Activated naive CD4-positive, alpha-beta T cell treated with anti-CD3 and anti-CD28 coated beads, Interleukin-2, amount 50 U/mL, for 24 hours (primary cell): Measurements from ENCODE around the gene CCDC188.
A peak's percentile ranks its signal among the peaks of the same experiment; 100 is the strongest.

Experiments
- H3K27ac Mint-ChIP-seq: one replicate; pipeline ENCODE4 v1.8.0; 2021; ENCODE audit warnings: mild to moderate bottlenecking, mixed read lengths
- H3K27me3 Mint-ChIP-seq: one replicate; pipeline ENCODE4 v1.8.0; 2021; ENCODE audit warnings: mixed read lengths
- H3K36me3 Mint-ChIP-seq: one replicate; pipeline ENCODE4 v1.8.0; 2021; ENCODE audit warnings: mixed read lengths
- H3K4me1 Mint-ChIP-seq: one replicate; pipeline ENCODE4 v1.8.0; 2021; ENCODE audit warnings: mixed read lengths
- H3K4me3 Mint-ChIP-seq: one replicate; pipeline ENCODE4 v1.8.0; 2021; ENCODE audit warnings: mild to moderate bottlenecking, mixed read lengths
- H3K9me3 Mint-ChIP-seq: one replicate; pipeline ENCODE4 v1.8.0; 2021; ENCODE audit warnings: mixed read lengths

Gene CCDC188

GRCh38 chr22:20138417-20138738 is 12.5 kb downstream of the CCDC188 start:
- no peak overlapping the region for H3K27ac Mint-ChIP-seq

DNA sequence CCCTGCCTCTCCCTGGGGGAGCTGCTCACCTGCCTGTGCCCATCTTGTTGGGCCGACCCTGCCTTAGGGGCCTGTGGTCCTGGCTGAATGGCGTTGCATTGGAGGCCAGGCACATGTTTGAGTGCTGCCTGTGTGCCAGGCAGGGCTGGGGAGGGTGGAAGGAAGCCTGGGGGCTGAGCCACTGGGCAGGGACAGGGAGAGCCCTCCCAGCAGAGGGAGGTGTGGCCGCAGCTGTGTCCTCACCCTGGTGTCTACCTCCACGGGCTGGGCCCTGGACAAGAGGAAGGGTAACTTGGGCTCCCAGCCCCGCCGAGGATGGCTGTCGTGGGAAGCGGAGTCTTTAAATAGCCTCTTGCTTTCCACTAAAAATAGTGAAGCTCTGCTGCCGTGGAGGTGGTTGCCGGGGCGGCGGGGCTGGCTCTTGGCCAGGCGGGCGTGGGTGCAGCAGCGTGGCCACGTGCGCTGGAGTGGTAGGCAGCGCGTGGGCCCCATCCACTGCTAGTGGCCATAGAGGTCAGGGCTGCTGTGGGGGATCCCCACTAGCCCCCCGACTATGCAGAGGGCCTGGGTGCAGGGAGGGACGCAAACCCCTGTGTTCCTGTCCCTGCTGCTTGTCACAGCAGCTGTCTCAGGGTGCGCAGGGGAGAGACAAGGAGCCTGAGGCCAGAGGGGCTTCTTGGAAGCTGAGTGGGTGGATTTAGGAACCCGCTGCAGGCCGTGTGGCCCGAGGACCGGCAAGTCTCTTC is 13.0 kb downstream of the CCDC188 start:
- H3K4me1 Mint-ChIP-seq: peaks cover 36% of the 10 kb centered on the region
- H3K36me3 Mint-ChIP-seq: no peaks in the 10 kb centered on the region
- no peaks in the 10 kb centered on the region for H3K9me3 Mint-ChIP-seq
- H3K27ac Mint-ChIP-seq: no peak overlapping the region
- no peak overlapping the region for H3K4me3 Mint-ChIP-seq
- no peaks in the 10 kb centered on the region for H3K27me3 Mint-ChIP-seq

More at GRCh38 chr22:20138417-20138738, 12.5 kb downstream of the CCDC188 start:
- H3K4me3 Mint-ChIP-seq: no peak overlapping the region
- peaks cover 30% of the 10 kb centered on the region for H3K4me1 Mint-ChIP-seq
- no peaks in the 10 kb centered on the region for H3K27me3 Mint-ChIP-seq
- H3K36me3 Mint-ChIP-seq: no peaks in the 10 kb centered on the region
- H3K9me3 Mint-ChIP-seq: no peaks in the 10 kb centered on the region

GRCh38 chr22:20137113-20137512 is 13.7 kb downstream of the CCDC188 start:
- no peak overlapping the region for H3K4me3 Mint-ChIP-seq
- no peaks in the 10 kb centered on the region for H3K36me3 Mint-ChIP-seq
- no peaks in the 10 kb centered on the region for H3K27me3 Mint-ChIP-seq
- peaks cover 37% of the 10 kb centered on the region for H3K4me1 Mint-ChIP-seq
- no peaks in the 10 kb centered on the region for H3K9me3 Mint-ChIP-seq
- H3K27ac Mint-ChIP-seq: no peak overlapping the region

- H3K36me3 Mint-ChIP-seq: no peaks in the 10 kb centered on the region
- H3K4me1 Mint-ChIP-seq: peaks cover 37% of the 10 kb centered on the region
- no peak overlapping the region for H3K4me3 Mint-ChIP-seq
- no peak overlapping the region for H3K27ac Mint-ChIP-seq
- H3K27me3 Mint-ChIP-seq: no peaks in the 10 kb centered on the region
- no peaks in the 10 kb centered on the region for H3K9me3 Mint-ChIP-seq
Observed at GRCh38 chr22:20136603-20136873, 14.3 kb downstream of the CCDC188 start.

DNA sequence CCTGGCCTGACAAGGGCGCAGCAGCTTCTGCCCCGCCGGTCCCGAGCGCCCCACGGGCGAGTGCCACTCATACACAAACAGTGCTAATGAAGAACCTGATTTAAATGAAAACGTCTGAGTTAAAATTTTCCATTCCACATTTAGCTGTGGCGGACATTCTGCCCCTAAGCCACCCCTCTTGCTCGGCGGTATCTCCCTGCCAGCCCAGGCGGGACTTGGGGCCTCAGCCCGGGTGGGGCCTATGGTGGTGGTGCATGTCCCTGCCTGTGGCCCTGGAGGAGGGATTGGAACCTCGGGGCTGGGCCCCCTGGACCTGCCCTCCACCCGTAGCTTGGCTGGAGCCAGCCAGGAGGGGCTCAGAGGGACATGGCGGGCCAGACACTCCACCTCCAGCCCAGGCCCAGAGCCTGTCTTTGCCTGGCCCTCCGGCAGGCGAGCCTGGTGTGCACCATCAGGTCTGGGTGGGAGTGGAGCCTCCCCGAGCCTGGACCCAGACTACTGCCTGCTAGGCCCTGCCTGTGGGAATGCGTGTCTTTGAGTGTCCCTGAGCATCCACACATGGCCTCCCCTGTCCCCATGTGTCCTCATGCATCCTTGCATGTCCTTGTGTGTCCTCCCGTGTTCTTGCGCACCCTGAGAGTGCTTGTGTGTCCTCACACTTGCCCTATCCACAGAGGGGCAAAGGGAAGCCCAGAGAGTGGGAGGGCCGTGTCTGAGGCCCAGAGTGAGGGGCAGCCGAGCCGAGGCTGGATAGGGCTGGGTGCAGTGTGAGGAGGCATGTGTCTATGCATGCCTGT is 14.9 kb downstream of the CCDC188 start:
- H3K4me1 Mint-ChIP-seq: peaks cover 37% of the 10 kb centered on the region
- H3K9me3 Mint-ChIP-seq: no peaks in the 10 kb centered on the region
- H3K36me3 Mint-ChIP-seq: no peaks in the 10 kb centered on the region
- no peaks in the 10 kb centered on the region for H3K27me3 Mint-ChIP-seq
- H3K27ac Mint-ChIP-seq: no peak overlapping the region
- H3K4me3 Mint-ChIP-seq: no peak overlapping the region

- peaks cover 37% of the 10 kb centered on the region for H3K4me1 Mint-ChIP-seq
- H3K9me3 Mint-ChIP-seq: no peaks in the 10 kb centered on the region
- no peak overlapping the region for H3K27ac Mint-ChIP-seq
- no peak overlapping the region for H3K4me3 Mint-ChIP-seq
- H3K27me3 Mint-ChIP-seq: no peaks in the 10 kb centered on the region
- no peaks in the 10 kb centered on the region for H3K36me3 Mint-ChIP-seq
Observed at GRCh38 chr22:20135265-20135664, 15.6 kb downstream of the CCDC188 start.

DNA sequence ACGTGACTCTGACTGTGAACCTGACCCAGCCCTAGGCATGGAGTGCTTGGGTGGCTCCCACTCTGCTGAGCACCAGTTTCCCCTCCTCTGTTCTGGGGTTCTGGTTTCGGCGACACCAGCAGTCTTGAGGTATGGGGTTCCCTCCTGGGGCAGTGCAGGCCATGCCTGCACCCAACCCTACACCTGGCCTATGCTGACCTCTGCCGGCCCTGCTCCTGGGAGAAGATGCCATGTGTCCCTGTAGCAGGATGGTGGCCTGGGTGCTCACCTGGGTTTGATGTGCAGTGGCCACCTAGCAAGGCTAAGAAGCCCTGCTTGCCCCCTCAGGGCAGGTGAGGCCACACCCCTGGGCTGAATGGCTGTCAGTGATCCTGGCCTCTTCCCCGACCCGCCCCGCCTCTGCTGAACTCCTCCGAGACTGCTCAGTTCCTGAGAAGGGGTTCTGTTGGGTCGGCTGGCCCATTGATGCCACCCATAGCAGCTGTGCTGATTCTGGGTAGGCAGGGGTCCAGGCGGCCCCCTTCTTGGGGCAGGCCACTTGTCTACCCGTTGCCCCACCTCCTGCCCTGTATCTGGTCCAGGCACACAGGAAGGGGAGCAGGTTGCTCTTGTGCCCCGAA is 16.8 kb downstream of the CCDC188 start:
- no peaks in the 10 kb centered on the region for H3K36me3 Mint-ChIP-seq
- H3K27me3 Mint-ChIP-seq: no peaks in the 10 kb centered on the region
- no peaks in the 10 kb centered on the region for H3K9me3 Mint-ChIP-seq
- peaks cover 43% of the 10 kb centered on the region for H3K4me1 Mint-ChIP-seq
- H3K27ac Mint-ChIP-seq: no peak overlapping the region
- peak overlapping the region; percentile 77 for H3K4me3 Mint-ChIP-seq

- H3K27ac Mint-ChIP-seq: peak overlapping the region; percentile 23
- H3K9me3 Mint-ChIP-seq: no peaks in the 10 kb centered on the region
Observed at GRCh38 chr22:20132686-20133246, 18.1 kb downstream of the CCDC188 start.

DNA sequence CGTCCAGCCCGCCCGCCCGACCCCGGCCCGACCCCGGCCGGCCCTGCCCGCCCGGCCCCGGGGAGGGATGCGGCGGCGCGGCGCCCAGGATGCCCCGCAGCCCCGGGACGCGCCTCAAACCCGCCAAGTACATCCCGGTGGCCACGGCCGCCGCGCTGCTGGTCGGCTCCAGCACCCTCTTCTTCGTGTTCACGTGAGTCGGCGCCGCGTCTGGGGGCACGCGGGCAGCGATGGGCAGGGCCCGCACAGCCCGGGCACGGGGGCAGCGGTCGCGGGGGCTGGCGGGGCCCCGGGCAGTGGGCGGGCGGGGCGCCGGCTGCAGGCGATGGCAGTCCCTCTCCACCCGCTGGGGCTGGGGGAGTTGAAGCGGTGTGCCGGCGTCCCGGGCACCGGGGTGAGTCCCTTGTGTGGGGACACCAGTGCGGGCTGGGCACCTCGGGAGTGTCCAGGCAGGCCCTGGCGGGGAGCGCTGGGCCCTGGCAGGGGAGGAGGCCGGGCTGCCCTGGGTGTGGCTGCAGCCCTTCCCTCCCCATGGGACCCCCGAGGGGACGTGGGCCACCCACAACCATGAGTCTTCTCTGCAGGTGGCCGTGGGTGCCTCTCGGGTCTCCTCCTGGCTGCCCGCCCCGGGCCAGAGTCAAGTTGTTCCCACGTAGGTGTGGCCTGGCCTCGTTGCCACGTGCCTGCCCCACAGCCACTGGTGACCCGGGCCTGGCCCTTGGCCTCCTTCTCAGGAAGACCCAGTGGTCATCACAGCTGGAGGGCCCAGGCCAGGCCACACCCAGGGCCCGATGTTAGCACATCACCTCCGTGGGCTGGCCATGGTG is 18.8 kb downstream of the CCDC188 start:
- Mint-ChIP-seq H3K9me3 (no peaks in the 10 kb centered on the region), H3K36me3 (no peaks in the 10 kb centered on the region), H3K27ac (peak overlapping the region; percentile 23), H3K4me1 (peaks cover 40% of the 10 kb centered on the region), H3K4me3 (peak overlapping the region; percentile 77), H3K27me3 (no peaks in the 10 kb centered on the region)

More at GRCh38 chr22:20132686-20133246, 18.1 kb downstream of the CCDC188 start:
- Mint-ChIP-seq H3K27me3 (no peaks in the 10 kb centered on the region), H3K36me3 (no peaks in the 10 kb centered on the region), H3K4me1 (peaks cover 44% of the 10 kb centered on the region), H3K4me3 (peak overlapping the region; percentile 77)

DNA sequence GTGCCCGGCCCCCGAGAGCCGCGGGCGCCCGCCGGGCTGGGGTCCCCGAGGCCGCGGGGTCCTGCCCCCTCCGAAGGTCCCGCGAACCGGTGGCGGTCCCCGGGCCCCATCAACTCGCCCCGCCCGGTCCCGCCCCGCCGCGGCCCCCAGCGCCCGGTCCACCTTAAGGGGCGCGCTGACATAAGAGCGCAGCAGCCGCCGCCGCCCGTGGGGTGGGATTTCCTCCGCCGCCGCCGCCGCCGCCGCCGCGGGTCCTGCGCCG is 19.3 kb downstream of the CCDC188 start, which contains the start of gene ZDHHC8:
TSS of gene ZDHHC8 (plus strand) at position 208 of the 262 bp plus-strand sequence. CDS start 144 bp downstream, outside the sequence.
- no peaks in the 10 kb centered on the region for H3K27me3 Mint-ChIP-seq
- H3K9me3 Mint-ChIP-seq: no peaks in the 10 kb centered on the region
- no peaks in the 10 kb centered on the region for H3K36me3 Mint-ChIP-seq
- peaks cover 39% of the 10 kb centered on the region for H3K4me1 Mint-ChIP-seq
- H3K4me3 Mint-ChIP-seq: peak within 1 kb of the TSS; percentile 77
- peak within 1 kb of the TSS; percentile 35 for H3K27ac Mint-ChIP-seq

DNA sequence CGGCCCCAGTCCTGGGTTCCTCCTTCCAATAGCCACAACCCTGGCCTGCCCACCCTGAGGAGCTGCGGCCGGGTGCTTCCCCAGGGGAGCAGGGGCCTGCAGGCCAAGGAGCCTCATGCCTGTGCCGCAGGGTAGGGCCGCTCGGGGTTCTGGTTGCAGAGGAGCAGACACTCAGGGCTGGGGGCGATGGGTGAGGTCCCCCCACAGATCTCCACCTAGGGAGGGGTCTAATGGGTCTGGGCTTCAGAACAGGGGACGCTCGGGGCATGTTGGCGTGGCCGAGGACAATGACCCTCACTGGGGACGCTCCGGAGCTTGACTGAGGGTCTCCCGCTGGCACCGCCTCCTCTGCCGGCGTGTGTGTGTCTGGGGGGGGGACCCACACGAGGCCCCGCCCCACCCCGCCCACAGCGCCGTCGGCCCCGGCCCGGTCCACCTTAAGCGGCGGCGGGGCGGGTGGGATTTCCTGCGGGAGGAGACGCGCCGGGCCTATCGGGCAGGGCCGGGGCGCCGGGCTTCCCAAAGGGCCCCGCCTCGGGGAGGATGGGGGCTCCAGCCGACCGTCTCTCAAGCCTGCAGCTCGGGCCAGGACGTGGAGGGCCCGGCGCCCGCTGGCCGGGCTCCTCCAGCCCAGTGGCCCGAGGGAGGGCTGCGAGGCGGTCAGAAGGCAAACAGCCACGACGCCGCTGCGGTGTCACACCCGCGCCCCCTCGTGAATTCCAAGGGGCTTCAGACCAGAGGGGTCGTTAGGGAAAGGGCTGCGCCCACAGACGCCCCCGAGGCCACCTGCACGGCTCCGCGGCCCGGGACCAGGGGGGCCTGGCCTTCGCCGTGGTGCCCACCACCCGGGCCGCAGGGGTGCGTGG is 19.9 kb downstream of the CCDC188 start:
- Mint-ChIP-seq H3K4me3 (peak overlapping the region; percentile 60), H3K4me1 (peaks cover 34% of the 10 kb centered on the region), H3K27ac (peak overlapping the region; percentile 35), H3K27me3 (no peaks in the 10 kb centered on the region), H3K9me3 (no peaks in the 10 kb centered on the region), H3K36me3 (peaks cover 2% of the 10 kb centered on the region)

GRCh38 chr22:20130319-20130718 is 20.5 kb downstream of the CCDC188 start:
- Mint-ChIP-seq H3K27me3 (no peaks in the 10 kb centered on the region), H3K27ac (no peak overlapping the region), H3K36me3 (peaks cover 2% of the 10 kb centered on the region), H3K9me3 (no peaks in the 10 kb centered on the region), H3K4me1 (peaks cover 32% of the 10 kb centered on the region), H3K4me3 (peak overlapping the region; percentile 60)

DNA sequence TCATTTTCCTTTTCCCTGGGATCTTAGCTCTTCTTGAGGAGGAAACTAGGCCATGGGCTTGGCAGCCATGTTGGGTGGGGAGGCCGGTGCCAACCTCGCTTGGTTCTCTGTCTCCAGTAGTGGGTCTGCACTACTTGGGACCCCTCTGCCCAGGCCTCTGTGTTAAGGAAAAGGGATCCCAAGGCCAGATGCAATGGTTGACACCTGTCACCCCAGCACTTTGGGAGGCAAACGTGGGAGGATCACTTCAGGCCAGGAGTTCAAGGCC is 21.2 kb downstream of the CCDC188 start:
- H3K4me3 Mint-ChIP-seq: peak overlapping the region; percentile 44
- peaks cover 26% of the 10 kb centered on the region for H3K4me1 Mint-ChIP-seq
- H3K27ac Mint-ChIP-seq: no peak overlapping the region
- peaks cover 2% of the 10 kb centered on the region for H3K36me3 Mint-ChIP-seq
- H3K9me3 Mint-ChIP-seq: no peaks in the 10 kb centered on the region
- H3K27me3 Mint-ChIP-seq: no peaks in the 10 kb centered on the region

- Mint-ChIP-seq H3K27ac (peak overlapping the region; percentile 41), H3K27me3 (no peaks in the 10 kb centered on the region), H3K9me3 (no peaks in the 10 kb centered on the region), H3K36me3 (peaks cover 2% of the 10 kb centered on the region), H3K4me1 (peaks cover 20% of the 10 kb centered on the region), H3K4me3 (peak overlapping the region; percentile 44)
Observed at GRCh38 chr22:20128902-20129746, 21.7 kb downstream of the CCDC188 start.
